Measurements from ENCODE around the gene TMEM200A. TPM values are rescaled to one million over a fixed set of nuclear protein-coding genes. Genes with fewer than 3 reads are reported as not detected.

TMEM200A gene
- total RNA-seq, 1 experiment from 2014 or later, result 22.9 TPM

- TF ChIP-seq, protein P1, sequence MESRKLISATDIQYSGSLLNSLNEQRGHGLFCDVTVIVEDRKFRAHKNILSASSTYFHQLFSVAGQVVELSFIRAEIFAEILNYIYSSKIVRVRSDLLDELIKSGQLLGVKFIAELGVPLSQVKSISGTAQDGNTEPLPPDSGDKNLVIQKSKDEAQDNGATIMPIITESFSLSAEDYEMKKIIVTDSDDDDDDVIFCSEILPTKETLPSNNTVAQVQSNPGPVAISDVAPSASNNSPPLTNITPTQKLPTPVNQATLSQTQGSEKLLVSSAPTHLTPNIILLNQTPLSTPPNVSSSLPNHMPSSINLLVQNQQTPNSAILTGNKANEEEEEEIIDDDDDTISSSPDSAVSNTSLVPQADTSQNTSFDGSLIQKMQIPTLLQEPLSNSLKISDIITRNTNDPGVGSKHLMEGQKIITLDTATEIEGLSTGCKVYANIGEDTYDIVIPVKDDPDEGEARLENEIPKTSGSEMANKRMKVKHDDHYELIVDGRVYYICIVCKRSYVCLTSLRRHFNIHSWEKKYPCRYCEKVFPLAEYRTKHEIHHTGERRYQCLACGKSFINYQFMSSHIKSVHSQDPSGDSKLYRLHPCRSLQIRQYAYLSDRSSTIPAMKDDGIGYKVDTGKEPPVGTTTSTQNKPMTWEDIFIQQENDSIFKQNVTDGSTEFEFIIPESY (IDR thresholded peaks at IDR 0.05; ENCODE audit: extremely low read depth, insufficient replicate concordance, low read length), result no peak
- TF ChIP-seq ZNF274 (IDR thresholded peaks at IDR 0.05; ENCODE audit: low read depth, low read length) (no peak), SRF (IDR thresholded peaks at IDR 0.05; ENCODE audit: low read depth) (no peak), YY1 (IDR thresholded peaks at IDR 0.05; ENCODE audit: extremely low read depth, insufficient replicate concordance, low read depth, low read length) (no peak), EZH2 (IDR thresholded peaks at IDR 0.05) (no peak), RAD21 (IDR thresholded peaks at IDR 0.05; ENCODE audit: low read depth) (no peak)
These were observed 45.7 kb downstream of the TMEM200A start (continued) for GRCh38 chr6:130411481-130411880.

DNA sequence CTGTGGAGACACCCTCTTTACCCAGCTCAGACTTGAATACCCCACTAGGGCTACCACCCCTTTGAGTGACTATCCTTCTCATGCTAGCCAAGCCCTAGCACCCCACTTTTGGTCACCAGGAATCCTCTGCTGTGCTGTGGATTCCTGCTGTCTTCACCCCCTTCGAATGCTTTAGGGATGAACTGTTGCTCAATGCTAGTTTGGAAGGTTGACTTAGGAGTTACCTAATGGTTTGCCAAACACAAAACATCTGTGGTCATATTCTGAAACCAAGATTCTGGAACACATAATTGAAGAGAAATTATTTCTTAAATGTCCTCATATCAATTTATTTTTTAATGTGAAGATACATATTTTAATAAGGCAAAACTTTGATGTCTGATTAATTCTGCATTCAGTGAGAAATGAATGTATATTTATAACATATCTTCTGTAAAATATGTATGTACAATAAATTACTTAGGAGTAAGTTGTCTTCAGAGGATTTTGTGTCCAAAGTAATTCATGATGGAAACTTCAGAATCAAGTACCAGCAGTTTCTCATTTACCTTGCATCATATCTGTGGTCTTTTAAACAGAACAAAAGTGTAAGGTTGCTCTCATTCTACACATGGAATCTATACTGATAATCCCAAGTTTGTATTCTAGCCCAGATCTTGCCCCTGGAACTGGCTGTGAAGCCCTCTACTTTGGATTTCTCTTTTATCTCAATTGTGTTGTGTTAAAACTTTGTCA lies 46.9 kb downstream of the TMEM200A start:
- intact Hi-C loops (cut with micrococcal nuclease), result no loop called here
- CTCF ChIA-PET, result no interaction called here
- no peaks in the 10 kb centered on the region for H3K4me1 ChIP-seq (ENCODE audit: control insufficient read depth in 1 of 2, insufficient read depth in 2 of 2, low read length in 2 of 2)
- H3K9ac ChIP-seq (ENCODE audit: low read length), result no peak overlapping the region
- no peak overlapping the region for H3K27ac ChIP-seq (ENCODE audit: low read depth, low read length)
- H3K9me3 ChIP-seq (ENCODE audit: control insufficient read depth in 1 of 2, insufficient read depth in 1 of 2, low read depth in 1 of 2, low read length in 2 of 2), result no peaks in the 10 kb centered on the region
- peaks cover 4% of the 10 kb centered on the region; the same call in 1 of the 2 replicates for H3K79me2 ChIP-seq (ENCODE audit: insufficient read depth, low read length)
- POLR2A ChIA-PET, result no interaction called here
- no peak overlapping the region for H3K4me2 ChIP-seq (ENCODE audit: low read length)
- no peaks in the 10 kb centered on the region for H4K20me1 ChIP-seq (ENCODE audit: insufficient read depth)
- no peaks in the 10 kb centered on the region for H3K27me3 ChIP-seq (ENCODE audit: insufficient read depth, low read length)
- H3K9me2 ChIP-seq (ENCODE audit: insufficient read depth), result no peaks in the 10 kb centered on the region
- DNase-seq (ENCODE audit: low read depth, low spot score) (no peak), ATAC-seq (no peak)
- H3K36me3 ChIP-seq (ENCODE audit: control insufficient read depth in 1 of 2, insufficient read depth in 2 of 2, low read length in 2 of 2), result no peaks in the 10 kb centered on the region
- no TSS peak for BruUV-seq (replicated peaks)
- H3K4me3 ChIP-seq (replicated peaks in 1 of 2; ENCODE audit: low read depth in 1 of 2, low read length in 2 of 2), result no peak overlapping the region
- H2AFZ ChIP-seq (ENCODE audit: low read depth, low read length, poor library complexity, severe bottlenecking), result no peak overlapping the region
- RAD21 ChIA-PET (ENCODE audit: low non-redundant PET in 1 of 2, low total read pairs in 2 of 2, uncharacterized antibody in 2 of 2, unreplicated experiment in 2 of 2), result no interaction called here
- TF ChIP-seq JUND (IDR thresholded peaks at IDR 0.05) (no peak), CBX3 (IDR thresholded peaks at IDR 0.05; ENCODE audit: low read depth) (no peak), REST (IDR thresholded peaks at IDR 0.05; ENCODE audit: low read depth) (no peak), YY1 (IDR thresholded peaks at IDR 0.05; ENCODE audit: extremely low read depth, insufficient replicate concordance, low read depth, low read length) (no peak), ELF1 (IDR thresholded peaks at IDR 0.05; ENCODE audit: borderline replicate concordance, low read depth) (no peak), EZH2phosphoT487 (IDR thresholded peaks at IDR 0.05; ENCODE audit: borderline replicate concordance) (no peak), ZFX (IDR thresholded peaks at IDR 0.05) (no peak), POLR2A (IDR thresholded peaks at IDR 0.05; ENCODE audit: borderline replicate concordance, extremely low read depth, insufficient read depth, insufficient read length) (no peak)
- TF ChIP-seq, protein P2, sequence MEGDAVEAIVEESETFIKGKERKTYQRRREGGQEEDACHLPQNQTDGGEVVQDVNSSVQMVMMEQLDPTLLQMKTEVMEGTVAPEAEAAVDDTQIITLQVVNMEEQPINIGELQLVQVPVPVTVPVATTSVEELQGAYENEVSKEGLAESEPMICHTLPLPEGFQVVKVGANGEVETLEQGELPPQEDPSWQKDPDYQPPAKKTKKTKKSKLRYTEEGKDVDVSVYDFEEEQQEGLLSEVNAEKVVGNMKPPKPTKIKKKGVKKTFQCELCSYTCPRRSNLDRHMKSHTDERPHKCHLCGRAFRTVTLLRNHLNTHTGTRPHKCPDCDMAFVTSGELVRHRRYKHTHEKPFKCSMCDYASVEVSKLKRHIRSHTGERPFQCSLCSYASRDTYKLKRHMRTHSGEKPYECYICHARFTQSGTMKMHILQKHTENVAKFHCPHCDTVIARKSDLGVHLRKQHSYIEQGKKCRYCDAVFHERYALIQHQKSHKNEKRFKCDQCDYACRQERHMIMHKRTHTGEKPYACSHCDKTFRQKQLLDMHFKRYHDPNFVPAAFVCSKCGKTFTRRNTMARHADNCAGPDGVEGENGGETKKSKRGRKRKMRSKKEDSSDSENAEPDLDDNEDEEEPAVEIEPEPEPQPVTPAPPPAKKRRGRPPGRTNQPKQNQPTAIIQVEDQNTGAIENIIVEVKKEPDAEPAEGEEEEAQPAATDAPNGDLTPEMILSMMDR (IDR thresholded peaks at IDR 0.05 in 2 of 3, conservative IDR thresholded peaks at IDR 0.05 in 1 of 3; ENCODE audit: borderline replicate concordance in 1 of 3, insufficient read depth in 1 of 3, low read depth in 2 of 3, low read length in 2 of 3), result no peak
- TF ChIP-seq, protein P1 (IDR thresholded peaks at IDR 0.05; ENCODE audit: extremely low read depth, insufficient replicate concordance, low read length), result no peak
